Measurements from ENCODE around the gene KIF16B. TPM values are rescaled to one million over a fixed set of nuclear protein-coding genes. Genes with fewer than 3 reads are reported as not detected.

The KIF16B gene
- total RNA-seq, 1 donor from 2014 or later: 14.2 TPM

DNA sequence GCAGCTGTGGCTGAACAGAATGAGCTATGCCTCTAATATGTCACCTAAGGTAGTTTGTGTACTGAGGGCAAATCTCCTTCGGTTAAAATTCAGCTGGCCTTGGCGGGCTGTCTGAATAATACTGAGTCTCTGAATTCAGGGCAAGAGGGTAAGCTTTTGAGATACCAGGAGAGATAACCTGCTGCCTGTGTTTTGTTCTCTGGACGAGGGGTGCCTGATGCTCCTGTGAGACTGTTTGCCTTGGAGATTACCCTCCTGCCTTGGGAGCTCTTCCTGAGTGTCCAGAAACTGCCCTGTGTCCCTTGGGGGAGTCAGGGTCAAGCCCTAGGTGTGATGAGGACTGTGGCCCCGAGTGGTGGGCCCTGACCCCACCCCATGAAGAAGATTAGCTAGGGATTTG, 282.9 kb downstream of the KIF16B start:
- H3K4me3 ChIP-seq (ENCODE audit: low read depth, low read length): no peak overlapping the region
- TF ChIP-seq, protein P1, sequence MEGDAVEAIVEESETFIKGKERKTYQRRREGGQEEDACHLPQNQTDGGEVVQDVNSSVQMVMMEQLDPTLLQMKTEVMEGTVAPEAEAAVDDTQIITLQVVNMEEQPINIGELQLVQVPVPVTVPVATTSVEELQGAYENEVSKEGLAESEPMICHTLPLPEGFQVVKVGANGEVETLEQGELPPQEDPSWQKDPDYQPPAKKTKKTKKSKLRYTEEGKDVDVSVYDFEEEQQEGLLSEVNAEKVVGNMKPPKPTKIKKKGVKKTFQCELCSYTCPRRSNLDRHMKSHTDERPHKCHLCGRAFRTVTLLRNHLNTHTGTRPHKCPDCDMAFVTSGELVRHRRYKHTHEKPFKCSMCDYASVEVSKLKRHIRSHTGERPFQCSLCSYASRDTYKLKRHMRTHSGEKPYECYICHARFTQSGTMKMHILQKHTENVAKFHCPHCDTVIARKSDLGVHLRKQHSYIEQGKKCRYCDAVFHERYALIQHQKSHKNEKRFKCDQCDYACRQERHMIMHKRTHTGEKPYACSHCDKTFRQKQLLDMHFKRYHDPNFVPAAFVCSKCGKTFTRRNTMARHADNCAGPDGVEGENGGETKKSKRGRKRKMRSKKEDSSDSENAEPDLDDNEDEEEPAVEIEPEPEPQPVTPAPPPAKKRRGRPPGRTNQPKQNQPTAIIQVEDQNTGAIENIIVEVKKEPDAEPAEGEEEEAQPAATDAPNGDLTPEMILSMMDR (conservative IDR thresholded peaks at IDR 0.05; ENCODE audit: low read depth, low read length): no peak
- no peak for DNase-seq (ENCODE audit: low read depth)

DNA sequence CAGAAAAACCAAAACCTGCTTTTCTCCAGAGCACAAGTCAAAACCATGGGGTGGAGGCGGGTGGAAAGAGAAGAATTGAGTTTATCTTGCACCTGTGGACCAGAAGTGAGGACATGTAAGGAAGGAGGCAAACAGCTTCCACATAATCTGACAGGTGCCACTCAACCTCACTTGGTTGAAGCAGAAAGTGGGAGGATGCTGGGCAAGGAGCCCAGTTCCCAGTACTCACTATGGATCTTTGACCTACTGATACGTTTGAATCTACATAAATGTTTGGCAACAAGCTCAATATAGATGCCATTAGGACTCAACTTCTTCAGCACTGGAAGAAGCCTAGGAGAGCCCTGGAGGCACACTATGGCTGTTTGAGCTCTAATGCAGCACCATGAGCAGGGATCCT, 285.5 kb downstream of the KIF16B start:
- no peak for DNase-seq (ENCODE audit: low read depth)
- no peak overlapping the region for H3K4me3 ChIP-seq (ENCODE audit: low read depth, low read length)
- TF ChIP-seq, protein P1 (conservative IDR thresholded peaks at IDR 0.05; ENCODE audit: low read depth, low read length): no peak

DNA sequence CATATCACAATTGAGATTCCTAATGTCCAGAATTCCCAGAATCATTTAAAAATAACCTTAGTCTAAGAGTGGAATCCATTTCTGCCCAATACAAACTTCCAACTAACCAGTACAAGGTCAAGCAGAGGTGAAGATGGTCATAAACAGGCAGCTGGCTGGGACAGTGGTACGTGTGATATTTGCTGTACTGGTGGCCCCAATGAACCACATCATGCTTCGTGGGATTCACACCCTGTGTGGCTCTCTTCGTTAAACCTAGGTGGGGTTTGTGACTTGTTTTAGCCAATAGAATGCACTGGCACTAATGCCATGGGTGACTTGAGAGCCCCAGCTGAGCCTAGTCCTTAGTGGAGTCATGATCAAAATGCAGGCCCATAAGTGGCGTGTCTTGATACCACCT, 286.6 kb downstream of the KIF16B start:
- TF ChIP-seq, protein P1 (conservative IDR thresholded peaks at IDR 0.05; ENCODE audit: low read depth, low read length): no peak
- DNase-seq (ENCODE audit: low read depth): no peak
- H3K4me3 ChIP-seq (ENCODE audit: low read depth, low read length): no peak overlapping the region

DNA sequence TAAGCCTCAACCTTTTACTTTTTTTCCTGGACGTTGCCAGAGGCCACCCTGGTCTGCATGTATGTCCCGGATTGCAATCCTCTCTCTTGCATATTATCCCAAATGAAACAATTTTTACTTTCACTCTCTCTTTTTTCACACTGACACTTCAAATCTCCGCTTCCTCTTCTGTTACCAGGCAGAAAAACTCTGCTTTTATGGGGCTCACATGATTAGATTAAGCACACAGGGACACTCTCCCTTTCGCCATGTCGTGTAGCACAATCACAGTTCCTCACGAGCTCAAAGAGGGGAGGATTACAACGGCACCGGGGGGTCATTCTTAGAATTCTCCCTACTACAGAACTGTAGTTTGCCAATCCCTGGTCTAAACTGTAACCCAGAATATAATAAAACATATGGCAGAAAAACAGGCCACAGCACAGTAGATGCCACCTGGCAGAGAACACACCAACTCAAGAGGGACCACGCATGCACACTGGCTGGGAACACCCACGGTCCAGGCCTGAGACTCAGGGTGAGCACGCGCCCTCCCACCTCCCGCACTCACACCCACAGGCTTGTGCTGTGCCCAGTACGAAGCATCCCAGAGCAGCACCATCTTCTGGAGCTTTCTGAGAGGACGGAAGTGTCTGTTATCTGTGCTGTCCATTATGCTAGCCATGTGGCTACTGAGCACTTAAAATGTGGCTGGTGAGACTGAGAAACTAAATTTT, 288.7 kb downstream of the KIF16B start:
- DNase-seq (ENCODE audit: low read depth): no peak
- TF ChIP-seq, protein P1 (conservative IDR thresholded peaks at IDR 0.05; ENCODE audit: low read depth, low read length): no peak
- no peak overlapping the region for H3K4me3 ChIP-seq (ENCODE audit: low read depth, low read length)

DNA sequence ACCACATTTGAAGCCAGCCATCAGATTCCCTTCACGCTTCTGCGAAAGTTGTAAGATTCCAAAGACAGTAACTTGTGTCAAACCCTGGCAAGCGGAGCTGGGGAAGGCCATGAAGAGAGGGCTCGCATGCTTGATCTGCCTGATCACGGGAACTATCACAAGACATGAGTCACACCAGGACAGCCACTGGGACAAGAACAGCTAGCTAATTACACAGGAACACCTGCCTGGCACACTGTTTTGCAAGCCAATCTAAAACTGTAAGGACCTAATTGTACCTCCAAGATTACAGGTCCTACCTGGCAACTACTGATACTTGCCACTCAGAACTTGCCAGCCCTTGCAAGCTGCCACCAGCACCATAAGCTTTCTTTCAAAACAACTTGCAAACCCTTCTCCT, 289.3 kb downstream of the KIF16B start:
- no peak overlapping the region for H3K4me3 ChIP-seq (ENCODE audit: low read depth, low read length)
- peak; percentile 81 for DNase-seq (ENCODE audit: low read depth)

DNA sequence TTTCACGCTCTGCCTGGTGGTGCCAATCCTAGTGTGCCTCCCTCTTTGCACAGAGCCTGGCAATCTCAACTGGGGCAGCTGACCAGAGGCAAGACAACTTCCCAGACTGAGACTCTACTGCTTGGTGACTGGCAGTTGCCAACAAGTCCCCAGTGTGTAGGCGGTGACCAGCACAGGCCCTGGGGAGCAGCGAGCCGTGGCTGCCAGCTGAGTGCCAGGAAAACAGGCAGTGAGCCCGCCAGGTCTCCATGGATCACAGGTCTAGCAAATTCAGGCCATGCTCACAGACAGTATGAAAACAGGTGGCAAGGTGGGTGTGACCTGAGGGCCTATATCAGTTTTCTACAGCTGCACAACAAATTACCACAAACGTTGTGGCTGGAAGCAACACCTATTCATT, 289.9 kb downstream of the KIF16B start:
- DNase-seq (ENCODE audit: low read depth): no peak
- TF ChIP-seq, protein P1 (conservative IDR thresholded peaks at IDR 0.05; ENCODE audit: low read depth, low read length): no peak
- H3K4me3 ChIP-seq (ENCODE audit: low read depth, low read length): no peak overlapping the region

More for the DNA sequence above, 289.3 kb downstream of the KIF16B start:
- TF ChIP-seq, protein P1 (conservative IDR thresholded peaks at IDR 0.05; ENCODE audit: low read depth, low read length): no peak

DNA sequence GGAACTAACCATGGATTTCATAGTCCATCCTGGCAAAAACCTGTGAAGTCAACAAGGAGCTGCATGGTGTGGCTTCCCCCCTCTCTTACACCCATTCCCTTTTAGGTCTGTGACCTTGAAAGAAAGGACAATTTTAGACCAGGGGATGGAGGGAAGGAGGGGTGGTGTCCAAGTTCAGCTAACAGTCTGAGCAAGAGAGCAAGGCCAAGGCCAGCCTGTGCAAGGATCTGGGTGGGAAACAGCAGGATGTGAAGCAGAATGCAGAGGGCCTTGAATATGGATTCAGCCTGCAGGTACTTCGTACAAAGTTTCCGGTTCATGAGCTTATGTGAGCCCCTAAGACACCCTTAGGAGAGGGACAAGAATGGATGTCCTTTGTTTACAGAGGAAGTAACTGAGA, 293.0 kb downstream of the KIF16B start:
- TF ChIP-seq, protein P1 (conservative IDR thresholded peaks at IDR 0.05; ENCODE audit: low read depth, low read length): no peak

More for the DNA sequence above, 293.0 kb downstream of the KIF16B start:
- no peak for DNase-seq (ENCODE audit: low read depth)
- H3K4me3 ChIP-seq (ENCODE audit: low read depth, low read length): no peak overlapping the region

Data from epithelial cell of proximal tubule (primary cell).